GM20000 (cell line): ENCODE data around the gene CBL.
"Not testable (repeated sequence)": the region's sequence is repeated elsewhere in the genome, so short reads cannot be mapped to it uniquely, and the experiment has no call there.

Experiments
- DNase-seq: peaks from one replicate; pipeline ENCODE4 v3.0.0; 2012; ENCODE audit warnings: low spot score
- CTCF ChIP-seq: IDR thresholded peaks from 2 replicates; pipeline ENCODE4 v1.5.1; 2012; ENCODE audit warnings: mild to moderate bottlenecking, control low read depth; ENCODE audit errors: extremely low read depth, missing control alignments

Gene CBL

GRCh38 chr11:119178166-119178680, 27.9 kb upstream of the CBL start:
- TF ChIP-seq CTCF, result no peak
- no peak for DNase-seq

- no peak for DNase-seq
- TF ChIP-seq CTCF, result no peak
Observed at GRCh38 chr11:119179342-119179741, 26.8 kb upstream of the CBL start.

- no peak for TF ChIP-seq CTCF
- DNase-seq, result no peak
Observed at GRCh38 chr11:119179983-119180382, 26.2 kb upstream of the CBL start.

- TF ChIP-seq CTCF, result no peak
- DNase-seq, result no peak
Observed at GRCh38 chr11:119180729-119181676, 25.1 kb upstream of the CBL start.

GRCh38 chr11:119181677-119182412, 24.3 kb upstream of the CBL start:
- no peak for TF ChIP-seq CTCF
- no peak for DNase-seq

- DNase-seq, result not testable (repeated sequence)
Observed at GRCh38 chr11:119184399-119184798, 21.7 kb upstream of the CBL start.

GRCh38 chr11:119185981-119186634, 20.0 kb upstream of the CBL start:
- no peak for DNase-seq
- TF ChIP-seq CTCF, result no peak
